ENCODE measurements around the gene KASH5.
A peak's percentile ranks its signal among the peaks of the same experiment; 100 is the strongest.

The KASH5 gene, protein sequence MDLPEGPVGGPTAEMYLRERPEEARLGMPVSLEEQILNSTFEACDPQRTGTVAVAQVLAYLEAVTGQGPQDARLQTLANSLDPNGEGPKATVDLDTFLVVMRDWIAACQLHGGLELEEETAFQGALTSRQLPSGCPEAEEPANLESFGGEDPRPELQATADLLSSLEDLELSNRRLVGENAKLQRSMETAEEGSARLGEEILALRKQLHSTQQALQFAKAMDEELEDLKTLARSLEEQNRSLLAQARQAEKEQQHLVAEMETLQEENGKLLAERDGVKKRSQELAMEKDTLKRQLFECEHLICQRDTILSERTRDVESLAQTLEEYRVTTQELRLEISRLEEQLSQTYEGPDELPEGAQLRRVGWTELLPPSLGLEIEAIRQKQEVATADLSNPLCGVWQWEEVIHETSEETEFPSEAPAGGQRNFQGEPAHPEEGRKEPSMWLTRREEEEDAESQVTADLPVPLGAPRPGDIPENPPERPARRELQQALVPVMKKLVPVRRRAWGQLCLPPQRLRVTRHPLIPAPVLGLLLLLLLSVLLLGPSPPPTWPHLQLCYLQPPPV

DNA sequence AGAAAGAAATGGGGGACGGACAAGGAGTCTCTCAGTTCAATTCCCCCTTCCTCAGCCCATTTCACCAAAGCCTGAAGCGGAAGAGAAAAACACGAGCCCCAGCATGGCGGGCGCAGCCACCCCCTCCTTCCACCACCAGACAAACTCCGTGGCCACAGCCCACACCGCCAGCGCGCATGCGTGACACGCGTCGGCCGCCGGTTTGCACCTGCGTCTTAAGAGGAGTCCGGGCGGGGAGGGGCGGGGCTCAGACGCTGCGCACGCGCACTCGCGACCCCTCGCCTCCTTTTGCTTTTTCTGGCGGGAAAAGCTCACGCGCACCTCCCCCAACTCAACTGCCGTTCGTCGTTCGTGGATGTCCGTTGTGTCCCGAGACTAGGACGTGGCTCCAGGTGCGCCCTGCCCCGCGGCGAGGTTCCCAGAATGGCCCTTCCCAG, at the start of gene KASH5:
Gene KASH5, plus strand, starts transcription at position 314 of the 437 bp plus-strand sequence. CDS start 2,635 bp downstream, outside the sequence.
- TF ChIP-seq, protein P1, sequence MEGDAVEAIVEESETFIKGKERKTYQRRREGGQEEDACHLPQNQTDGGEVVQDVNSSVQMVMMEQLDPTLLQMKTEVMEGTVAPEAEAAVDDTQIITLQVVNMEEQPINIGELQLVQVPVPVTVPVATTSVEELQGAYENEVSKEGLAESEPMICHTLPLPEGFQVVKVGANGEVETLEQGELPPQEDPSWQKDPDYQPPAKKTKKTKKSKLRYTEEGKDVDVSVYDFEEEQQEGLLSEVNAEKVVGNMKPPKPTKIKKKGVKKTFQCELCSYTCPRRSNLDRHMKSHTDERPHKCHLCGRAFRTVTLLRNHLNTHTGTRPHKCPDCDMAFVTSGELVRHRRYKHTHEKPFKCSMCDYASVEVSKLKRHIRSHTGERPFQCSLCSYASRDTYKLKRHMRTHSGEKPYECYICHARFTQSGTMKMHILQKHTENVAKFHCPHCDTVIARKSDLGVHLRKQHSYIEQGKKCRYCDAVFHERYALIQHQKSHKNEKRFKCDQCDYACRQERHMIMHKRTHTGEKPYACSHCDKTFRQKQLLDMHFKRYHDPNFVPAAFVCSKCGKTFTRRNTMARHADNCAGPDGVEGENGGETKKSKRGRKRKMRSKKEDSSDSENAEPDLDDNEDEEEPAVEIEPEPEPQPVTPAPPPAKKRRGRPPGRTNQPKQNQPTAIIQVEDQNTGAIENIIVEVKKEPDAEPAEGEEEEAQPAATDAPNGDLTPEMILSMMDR (IDR thresholded peaks at IDR 0.05; ENCODE audit: low read length, missing control alignments) = no peak
- DNase-seq (ENCODE audit: low read depth) = peak; percentile 41
- H3K4me3 ChIP-seq (replicated peaks; ENCODE audit: low read depth, low read length) = no peak within 1 kb of the TSS

DNA sequence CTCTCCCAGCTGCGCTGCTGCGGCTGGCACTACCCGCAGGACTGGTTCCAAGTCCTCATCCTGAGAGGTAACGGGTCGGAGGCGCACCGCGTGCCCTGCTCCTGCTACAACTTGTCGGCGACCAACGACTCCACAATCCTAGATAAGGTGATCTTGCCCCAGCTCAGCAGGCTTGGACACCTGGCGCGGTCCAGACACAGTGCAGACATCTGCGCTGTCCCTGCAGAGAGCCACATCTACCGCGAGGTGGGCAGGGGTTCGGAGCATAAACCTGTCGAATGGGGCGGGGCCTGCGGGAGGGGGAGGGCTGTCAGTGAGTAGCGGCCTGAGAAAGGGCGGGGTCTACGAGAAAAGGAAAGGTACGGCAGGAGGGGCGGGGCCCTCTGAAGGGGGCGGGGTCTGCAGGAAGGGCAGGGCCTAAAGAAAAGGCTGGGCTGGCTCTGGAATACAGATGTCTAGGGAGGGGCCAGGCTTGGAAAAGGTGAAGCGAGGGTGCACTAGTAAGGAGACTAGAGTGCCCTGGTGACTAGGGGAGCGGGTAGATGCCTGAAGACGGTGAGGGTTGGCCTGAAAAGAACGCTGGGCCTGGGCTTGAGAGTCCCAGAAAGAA, 49.3 kb upstream of the KASH5 start:
- peak; percentile 44 for DNase-seq (ENCODE audit: low read depth)
- peak overlapping the region; percentile 13 for H3K4me3 ChIP-seq (replicated peaks; ENCODE audit: low read depth, low read length)
- TF ChIP-seq, protein P1 (IDR thresholded peaks at IDR 0.05; ENCODE audit: low read length, missing control alignments) = no peak

DNA sequence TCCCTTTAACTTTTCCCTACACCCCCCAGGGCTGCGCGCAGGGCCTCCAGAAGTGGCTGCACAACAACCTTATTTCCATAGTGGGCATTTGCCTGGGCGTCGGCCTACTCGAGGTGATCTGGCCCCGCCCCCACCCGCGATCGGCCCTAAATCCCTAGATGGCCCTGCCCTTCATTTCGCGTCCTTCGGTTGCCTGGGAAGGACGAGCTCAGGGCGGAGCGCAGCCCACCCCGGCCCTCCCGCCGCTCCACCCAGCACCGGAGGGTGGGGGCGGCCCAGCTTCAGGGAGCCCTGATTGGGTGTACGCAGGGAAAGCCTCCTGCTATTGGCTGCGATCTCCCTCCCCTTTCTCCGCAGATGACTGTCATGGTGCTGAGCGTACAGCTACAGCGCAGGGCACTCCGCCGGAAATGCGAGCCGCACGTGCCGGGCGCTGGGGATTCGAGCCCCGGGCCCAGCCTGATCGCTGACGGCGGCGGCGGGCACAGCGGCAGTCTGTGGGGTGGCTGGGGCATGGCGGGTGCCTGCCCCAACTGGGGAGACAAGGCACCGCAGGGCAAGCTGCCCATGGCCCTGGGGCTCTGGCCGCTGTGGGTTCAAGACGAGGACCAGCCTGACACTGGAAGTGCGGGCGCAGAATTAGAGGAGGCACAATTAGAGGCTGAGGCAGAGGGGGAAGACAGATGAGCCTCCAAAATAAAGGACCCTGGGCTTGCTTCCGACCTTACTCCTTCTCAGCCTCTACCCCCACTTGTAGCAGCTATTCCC, 48.6 kb upstream of the KASH5 start:
- TF ChIP-seq, protein P1 (IDR thresholded peaks at IDR 0.05; ENCODE audit: low read length, missing control alignments) = no peak
- DNase-seq (ENCODE audit: low read depth) = peak; percentile 85
- H3K4me3 ChIP-seq (replicated peaks; ENCODE audit: low read depth, low read length) = peak overlapping the region; percentile 13

DNA sequence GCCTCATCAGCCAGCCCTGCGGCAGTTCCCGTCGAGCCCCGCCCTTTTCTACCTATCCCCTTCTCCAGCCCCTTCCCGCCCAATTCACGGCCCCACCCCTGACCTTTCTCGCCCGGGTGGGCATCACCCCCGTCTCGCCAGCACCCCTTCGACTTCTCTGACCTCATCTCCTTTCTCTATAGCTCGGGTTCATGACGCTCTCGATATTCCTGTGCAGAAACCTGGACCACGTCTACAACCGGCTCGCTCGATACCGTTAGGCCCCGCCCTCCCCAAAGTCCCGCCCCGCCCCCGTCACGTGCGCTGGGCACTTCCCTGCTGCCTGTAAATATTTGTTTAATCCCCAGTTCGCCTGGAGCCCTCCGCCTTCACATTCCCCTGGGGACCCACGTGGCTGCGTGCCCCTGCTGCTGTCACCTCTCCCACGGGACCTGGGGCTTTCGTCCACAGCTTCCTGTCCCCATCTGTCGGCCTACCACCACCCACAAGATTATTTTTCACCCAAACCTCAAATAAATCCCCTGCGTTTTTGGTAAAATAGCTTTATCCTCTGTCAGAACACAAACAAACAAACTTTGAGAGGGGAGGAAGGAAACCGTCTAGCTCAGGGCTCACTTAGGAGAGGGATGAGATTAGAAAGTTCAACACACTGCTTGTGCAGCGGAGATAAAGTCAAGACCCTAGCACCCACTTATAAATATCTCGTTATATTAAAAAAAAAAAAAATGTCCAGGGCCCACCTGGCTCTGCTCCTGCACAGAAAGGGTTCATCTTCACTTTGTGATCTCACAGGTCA, 47.8 kb upstream of the KASH5 start:
- DNase-seq (ENCODE audit: low read depth) = no peak
- TF ChIP-seq, protein P1 (IDR thresholded peaks at IDR 0.05; ENCODE audit: low read length, missing control alignments) = no peak
- H3K4me3 ChIP-seq (replicated peaks; ENCODE audit: low read depth, low read length) = no peak overlapping the region

DNA sequence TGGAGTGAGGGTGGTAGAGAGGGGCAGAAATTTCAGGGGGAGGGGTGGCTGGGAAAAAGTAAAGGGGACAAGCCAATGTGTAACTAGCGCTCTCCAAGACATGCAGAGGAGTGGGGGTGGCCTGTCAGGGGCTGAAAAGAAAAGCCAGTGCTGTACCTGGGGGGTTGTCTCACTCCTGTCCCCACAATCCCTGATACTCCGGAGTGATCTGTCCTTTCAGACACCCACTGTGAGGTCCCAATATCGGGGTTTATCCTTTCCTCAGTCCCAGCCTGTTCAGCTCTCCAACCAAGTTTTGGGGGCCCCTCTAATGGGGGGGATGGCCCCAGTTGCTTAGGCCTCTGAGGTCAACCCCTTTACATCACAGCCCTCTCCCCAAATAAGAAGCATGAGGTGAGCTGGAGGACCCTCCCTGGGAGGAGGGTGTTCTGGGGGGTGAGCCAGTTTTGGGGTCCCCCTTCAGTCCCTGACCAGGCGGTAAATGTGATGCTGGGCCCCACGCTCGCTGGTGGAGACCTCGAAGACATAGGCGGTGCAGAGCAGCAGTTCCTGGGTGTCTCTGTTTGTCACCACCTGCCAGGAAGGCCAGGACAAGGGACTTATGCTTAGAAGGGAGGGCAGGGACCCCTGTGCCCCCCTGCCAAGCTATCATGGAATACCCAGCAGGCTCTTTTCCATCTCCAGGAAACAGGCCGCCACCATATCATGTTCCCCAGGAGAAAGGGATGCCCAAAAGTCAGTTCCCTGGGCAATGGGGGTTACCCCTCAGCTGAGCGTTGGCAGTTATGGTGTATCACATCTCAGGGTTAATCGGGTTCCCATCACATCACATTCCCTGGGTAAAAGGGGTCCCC, 47.0 kb upstream of the KASH5 start:
- TF ChIP-seq, protein P1 (IDR thresholded peaks at IDR 0.05; ENCODE audit: low read length, missing control alignments) = no peak
- DNase-seq (ENCODE audit: low read depth) = no peak
- H3K4me3 ChIP-seq (replicated peaks; ENCODE audit: low read depth, low read length) = no peak overlapping the region

Data from fibroblast of pulmonary artery (primary cell).